Esophagus muscularis mucosa (tissue), 4 donors: ENCODE results near the gene MAGI2. TPM values are rescaled to one million over a fixed set of nuclear protein-coding genes. Genes with fewer than 3 reads are reported as not detected.

Source experiments
- DNase-seq: peaks from one replicate; pipeline ENCODE4 v3.0.0-alpha.2; 2017; ENCODE audit errors: extremely low spot score
- H3K27ac ChIP-seq, 4 donors: fragments of 200-600 bp; sonication (generic); replicated peaks in 1 of 4; 1 replicate in 3 of 4; 2 replicates in 1 of 4; pipeline ENCODE4 v1.5.1; 2016 to 2019; ENCODE audit warnings: mild to moderate bottlenecking in 1 of 4
- H3K27me3 ChIP-seq, 4 donors: fragments of 200-600 bp; sonication (generic); one replicate each; pipeline versions ENCODE4 v1.5.1 to v1.6.0; 2016 to 2019
- H3K36me3 ChIP-seq, 4 donors: fragments of 200-600 bp; sonication (generic); one replicate each; pipeline ENCODE4 v1.5.1; 2016 to 2019
- H3K4me1 ChIP-seq, 4 donors: fragments of 200-600 bp; sonication (generic); one replicate each; pipeline ENCODE4 v1.5.1; 2016 to 2019
- H3K4me3 ChIP-seq, 4 donors: fragments of 200-600 bp; sonication (generic); 1 replicate in 2 of 4; 2 replicates in 2 of 4; pipeline ENCODE4 v1.5.1; 2016 to 2019; ENCODE audit warnings: mild to moderate bottlenecking in 4 of 4, moderate library complexity in 1 of 4
- H3K9me3 ChIP-seq, 4 donors: fragments of 200-600 bp; sonication (generic); 1 replicate in 3 of 4; 2 replicates in 1 of 4; pipeline ENCODE4 v1.5.1; 2016 to 2019
- CTCF ChIP-seq, 3 experiments: fragments of 200-600 bp in 2 of 3; fragments of 450-650 bp in 1 of 3; sonication (generic) in 2 of 3; IDR thresholded peaks; one replicate each; pipeline ENCODE4 v1.5.1; 2017 to 2019; ENCODE audit warnings: antibody characterized with exemption in 3 of 3, mild to moderate bottlenecking in 2 of 3, moderate library complexity in 1 of 3
- EP300 ChIP-seq: sonication (generic); formaldehyde crosslinking; IDR thresholded peaks from one replicate; pipeline ENCODE4 v1.6.1; 2017; ENCODE audit warnings: antibody characterized with exemption
- POLR2A ChIP-seq: fragments of 450-650 bp; IDR thresholded peaks from one replicate; pipeline ENCODE4 v1.6.1; 2017; ENCODE audit warnings: antibody characterized with exemption, moderate library complexity, mild to moderate bottlenecking, low read depth
- POLR2AphosphoS5 ChIP-seq, 2 donors: sonication (generic); formaldehyde crosslinking; IDR thresholded peaks; one replicate each; pipeline ENCODE4 v1.6.1; 2017; ENCODE audit warnings: antibody characterized with exemption in 2 of 2
- WGBS: methylation state at CpG from one replicate; pipeline ENCODE4 v1.1.5; 2018; 5-methylcytosine and 5-hydroxymethylcytosine counted together
- intact Hi-C: fragments of 100-400 bp; cut with DNase I; formaldehyde crosslinking; loops from one replicate; pipeline ENCODE4 v1.15.1; 2023
- total RNA-seq, 4 donors: library from RNA; depleted of rRNA; stranded (reverse); fragments of >200 nt; gene quantifications; one replicate each; pipeline versions ENCODE4 v1.1.0 to v1.2.1, GENCODE V29; 2016

Gene MAGI2
- total RNA-seq, 4 donors from 2014 or later = 14.4 to 22.3 (median 21.2) TPM

- H3K36me3 ChIP-seq = no peaks in the 10 kb centered on the region
- no peaks in the 10 kb centered on the region for H3K4me1 ChIP-seq
- no peaks in the 10 kb centered on the region for H3K9me3 ChIP-seq
- H3K4me3 ChIP-seq = no peak overlapping the region
- H3K27ac ChIP-seq = no peak overlapping the region
- 71% methylated on average over 6 of the region's 6 CpGs for WGBS
- TF ChIP-seq EP300 = no peak
- TF ChIP-seq POLR2A = no peak
- no peak for TF ChIP-seq CTCF (IDR thresholded peaks at IDR 0.05)
- TF ChIP-seq POLR2AphosphoS5 (IDR thresholded peaks at IDR 0.05) = no peak
- H3K27me3 ChIP-seq = no peaks in the 10 kb centered on the region
- intact Hi-C loops = no loop called here
- DNase-seq = no peak
Measured at GRCh38 chr7:78450706-78451105, 1002.8 kb downstream of the MAGI2 start.

DNA sequence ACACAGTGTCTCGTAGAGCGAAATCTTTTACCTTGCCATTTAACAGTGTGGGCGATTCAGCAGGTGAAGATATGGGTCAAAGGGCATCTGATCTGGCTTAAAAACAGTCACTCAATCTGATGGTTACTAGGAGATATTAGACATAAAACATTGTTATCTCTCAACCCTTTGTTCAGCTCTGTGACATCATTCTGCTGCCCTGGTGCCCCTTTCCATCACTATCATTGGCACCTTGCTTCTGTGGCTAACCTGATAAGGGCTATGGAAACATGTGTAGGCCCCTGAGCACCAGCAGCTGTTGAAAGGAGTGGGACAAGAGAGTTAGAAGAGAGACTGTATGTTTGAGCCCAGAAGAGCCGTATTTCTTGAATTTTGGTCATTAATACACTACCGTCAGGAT, 1004.6 kb downstream of the MAGI2 start:
- intact Hi-C loops = no loop called here
- H3K27me3 ChIP-seq = no peaks in the 10 kb centered on the region
- TF ChIP-seq CTCF (IDR thresholded peaks at IDR 0.05) (no peak), POLR2A (no peak), EP300 (no peak), POLR2AphosphoS5 (IDR thresholded peaks at IDR 0.05) (no peak)
- WGBS = 84% methylated on average over 5 of the region's 5 CpGs
- no peak overlapping the region for H3K27ac ChIP-seq
- H3K4me1 ChIP-seq = no peaks in the 10 kb centered on the region
- no peaks in the 10 kb centered on the region for H3K9me3 ChIP-seq
- DNase-seq = no peak
- H3K4me3 ChIP-seq = no peak overlapping the region
- H3K36me3 ChIP-seq = no peaks in the 10 kb centered on the region

- intact Hi-C loops = no loop called here
- no peaks in the 10 kb centered on the region for H3K36me3 ChIP-seq
- H3K27ac ChIP-seq = no peak overlapping the region
- DNase-seq = no peak
- H3K4me1 ChIP-seq = no peaks in the 10 kb centered on the region
- no peaks in the 10 kb centered on the region for H3K27me3 ChIP-seq
- H3K9me3 ChIP-seq = no peaks in the 10 kb centered on the region
- H3K4me3 ChIP-seq = no peak overlapping the region
- TF ChIP-seq POLR2AphosphoS5 (IDR thresholded peaks at IDR 0.05) (no peak), POLR2A (no peak), CTCF (IDR thresholded peaks at IDR 0.05) (no peak), EP300 (no peak)
- WGBS = 76% methylated on average over 2 of the region's 2 CpGs
Measured at GRCh38 chr7:78444267-78444666, 1009.2 kb downstream of the MAGI2 start.

DNA sequence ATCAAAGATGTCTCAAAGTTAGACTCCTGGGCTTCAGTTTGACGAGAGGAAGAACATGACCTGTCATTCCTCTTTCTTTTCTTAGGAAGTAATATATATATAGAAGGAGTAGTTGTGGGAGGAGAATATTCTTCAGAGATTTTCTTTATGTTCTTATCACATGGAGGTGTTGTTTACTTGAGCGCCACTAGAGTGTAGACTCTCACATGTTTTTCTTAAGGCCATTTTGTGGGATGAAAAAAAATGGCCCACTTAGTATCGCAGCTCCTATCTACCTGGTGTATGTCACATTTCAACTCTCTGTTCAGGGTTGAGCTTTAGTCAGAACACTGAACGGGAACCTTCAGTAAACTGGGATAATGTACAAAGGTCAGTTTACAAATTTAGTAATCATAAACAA, 1009.7 kb downstream of the MAGI2 start:
- WGBS = 68% methylated on average over 4 of the region's 4 CpGs
- Histone ChIP-seq H3K27ac (no peak overlapping the region), H3K4me1 (no peaks in the 10 kb centered on the region), H3K36me3 (no peaks in the 10 kb centered on the region), H3K27me3 (no peaks in the 10 kb centered on the region), H3K4me3 (no peak overlapping the region), H3K9me3 (no peaks in the 10 kb centered on the region)
- TF ChIP-seq CTCF (IDR thresholded peaks at IDR 0.05) = no peak
- no peak for TF ChIP-seq POLR2A
- no peak for TF ChIP-seq POLR2AphosphoS5 (IDR thresholded peaks at IDR 0.05)
- no peak for TF ChIP-seq EP300
- intact Hi-C loops = no loop called here
- no peak for DNase-seq

- no peaks in the 10 kb centered on the region for H3K4me1 ChIP-seq
- no peak overlapping the region for H3K4me3 ChIP-seq
- no peaks in the 10 kb centered on the region for H3K36me3 ChIP-seq
- no peaks in the 10 kb centered on the region for H3K9me3 ChIP-seq
- intact Hi-C loops = no loop called here
- TF ChIP-seq EP300 = no peak
- H3K27ac ChIP-seq = no peak overlapping the region
- no peak for DNase-seq
- H3K27me3 ChIP-seq = no peaks in the 10 kb centered on the region
- 78% methylated on average over 2 of the region's 2 CpGs for WGBS
Measured at GRCh38 chr7:78441737-78442136, 1011.7 kb downstream of the MAGI2 start.
